GM18520 (cell line): ENCODE data around the gene CCDC148.

Experiments used
- ATAC-seq: cut with Tn5 transposase; IDR thresholded peaks from one replicate; pipeline ENCODE4 v1.9.1; 2021; ENCODE audit not compliant: unreplicated experiment

Gene CCDC148

GRCh38 chr2:158456309-158457066 is at the start of gene CCDC148, which contains the start of gene PKP4:
TSS of gene CCDC148 (minus strand) at chr2:158456753. CDS start at chr2:158456439, 314 bp downstream.
TSS of gene PKP4 (plus strand) at chr2:158456952. CDS start at chr2:158533185, 76,233 bp downstream.
- peak; percentile 98 for ATAC-seq

GRCh38 chr2:158505448-158505934 is 48.9 kb upstream of the CCDC148 start:
- ATAC-seq, result no peak

- no peak for ATAC-seq
Observed at GRCh38 chr2:158504088-158504487, 47.5 kb upstream of the CCDC148 start.

- ATAC-seq, result no peak
Observed at GRCh38 chr2:158502974-158503373, 46.4 kb upstream of the CCDC148 start.

- no peak for ATAC-seq
Observed at GRCh38 chr2:158501301-158501700, 44.7 kb upstream of the CCDC148 start.

GRCh38 chr2:158500333-158500732 is 43.8 kb upstream of the CCDC148 start:
- ATAC-seq, result no peak

GRCh38 chr2:158499383-158499782 is 42.8 kb upstream of the CCDC148 start:
- no peak for ATAC-seq

- no peak for ATAC-seq
Observed at GRCh38 chr2:158498749-158499136, 42.2 kb upstream of the CCDC148 start.

- ATAC-seq, result no peak
Observed at GRCh38 chr2:158498043-158498748, 41.6 kb upstream of the CCDC148 start.

- no peak for ATAC-seq
Observed at GRCh38 chr2:158497486-158497885, 40.9 kb upstream of the CCDC148 start.

- no peak for ATAC-seq
Observed at GRCh38 chr2:158496986-158497385, 40.4 kb upstream of the CCDC148 start.

- no peak for ATAC-seq
Observed at GRCh38 chr2:158495175-158495574, 38.6 kb upstream of the CCDC148 start.

- ATAC-seq, result no peak
Observed at GRCh38 chr2:158493458-158493857, 36.9 kb upstream of the CCDC148 start.

- no peak for ATAC-seq
Observed at GRCh38 chr2:158491072-158491471, 34.5 kb upstream of the CCDC148 start.

GRCh38 chr2:158489366-158490112 is 33.0 kb upstream of the CCDC148 start:
- ATAC-seq, result no peak

GRCh38 chr2:158488442-158489216 is 32.1 kb upstream of the CCDC148 start:
- no peak for ATAC-seq

- no peak for ATAC-seq
Observed at GRCh38 chr2:158487419-158487818, 30.9 kb upstream of the CCDC148 start.

GRCh38 chr2:158486970-158487325 is 30.4 kb upstream of the CCDC148 start:
- ATAC-seq, result no peak

GRCh38 chr2:158486150-158486969 is 29.8 kb upstream of the CCDC148 start:
- no peak for ATAC-seq
